Smooth muscle cell of the pulmonary artery (primary cell): ENCODE results near the gene PNKD. TPM values are rescaled to one million over a fixed set of nuclear protein-coding genes. Genes with fewer than 3 reads are reported as not detected.

Experiments used
- total RNA-seq: library from RNA; depleted of rRNA; stranded (reverse); fragments of >200 nt; gene quantifications from 2 replicates; pipeline ENCODE4 v1.2.3, GENCODE V29; 2014

PNKD gene, protein sequence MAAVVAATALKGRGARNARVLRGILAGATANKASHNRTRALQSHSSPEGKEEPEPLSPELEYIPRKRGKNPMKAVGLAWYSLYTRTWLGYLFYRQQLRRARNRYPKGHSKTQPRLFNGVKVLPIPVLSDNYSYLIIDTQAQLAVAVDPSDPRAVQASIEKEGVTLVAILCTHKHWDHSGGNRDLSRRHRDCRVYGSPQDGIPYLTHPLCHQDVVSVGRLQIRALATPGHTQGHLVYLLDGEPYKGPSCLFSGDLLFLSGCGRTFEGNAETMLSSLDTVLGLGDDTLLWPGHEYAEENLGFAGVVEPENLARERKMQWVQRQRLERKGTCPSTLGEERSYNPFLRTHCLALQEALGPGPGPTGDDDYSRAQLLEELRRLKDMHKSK
- 25.0 and 27.8 TPM in 2 replicates for total RNA-seq

DNA sequence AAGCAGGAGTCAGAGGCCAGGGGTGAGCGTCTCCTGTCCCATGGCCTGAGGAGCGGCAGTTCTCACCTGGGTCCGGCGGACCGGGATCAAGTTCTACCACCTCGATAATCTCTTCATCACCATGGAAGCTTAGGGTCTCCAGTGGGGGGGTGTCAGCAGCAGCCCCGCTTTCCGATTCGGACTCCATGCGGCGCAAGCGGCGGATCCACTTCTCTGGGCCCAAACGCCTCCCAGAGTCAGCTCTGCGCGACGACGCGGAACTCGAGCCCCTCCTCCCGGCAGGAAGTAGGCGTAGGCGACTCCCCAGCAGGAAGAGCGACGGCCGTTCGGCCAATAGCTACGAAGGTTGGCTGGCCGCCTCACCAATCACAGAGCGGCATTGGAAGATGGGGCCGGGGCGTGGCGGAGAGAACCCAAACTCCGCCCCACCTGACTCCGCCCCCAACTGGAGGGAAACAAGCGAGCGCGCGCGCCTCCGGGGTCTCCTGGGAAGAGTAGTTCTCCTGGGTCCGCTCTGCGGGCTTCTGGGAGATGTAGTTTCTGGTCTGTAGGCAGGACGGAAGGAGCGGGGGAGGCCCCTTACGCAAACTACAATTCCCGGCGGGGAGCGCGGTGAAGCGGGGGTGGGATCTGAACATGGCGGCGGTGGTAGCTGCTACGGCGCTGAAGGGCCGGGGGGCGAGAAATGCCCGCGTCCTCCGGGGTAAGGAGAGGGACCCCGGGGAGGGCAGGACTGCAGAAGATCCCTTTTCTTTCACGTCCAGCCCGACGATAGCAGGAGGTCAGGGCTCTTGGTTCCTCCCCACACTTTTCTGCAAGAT, at the start of gene PNKD, which contains the start of gene AAMP:
PNKD (plus strand) TSS at position 620 of the 821 bp plus-strand sequence; CDS start at position 637, 17 bp downstream.
AAMP (minus strand) TSS at position 238 of the 821 bp plus-strand sequence; CDS start at position 187, 51 bp downstream.

GRCh38 chr2:218260742-218261422, 9.4 kb upstream of the PNKD start, which contains the start of gene GPBAR1:
TSS of gene GPBAR1 (plus strand) at chr2:218261015. CDS start at chr2:218262725, 1,710 bp downstream.

DNA sequence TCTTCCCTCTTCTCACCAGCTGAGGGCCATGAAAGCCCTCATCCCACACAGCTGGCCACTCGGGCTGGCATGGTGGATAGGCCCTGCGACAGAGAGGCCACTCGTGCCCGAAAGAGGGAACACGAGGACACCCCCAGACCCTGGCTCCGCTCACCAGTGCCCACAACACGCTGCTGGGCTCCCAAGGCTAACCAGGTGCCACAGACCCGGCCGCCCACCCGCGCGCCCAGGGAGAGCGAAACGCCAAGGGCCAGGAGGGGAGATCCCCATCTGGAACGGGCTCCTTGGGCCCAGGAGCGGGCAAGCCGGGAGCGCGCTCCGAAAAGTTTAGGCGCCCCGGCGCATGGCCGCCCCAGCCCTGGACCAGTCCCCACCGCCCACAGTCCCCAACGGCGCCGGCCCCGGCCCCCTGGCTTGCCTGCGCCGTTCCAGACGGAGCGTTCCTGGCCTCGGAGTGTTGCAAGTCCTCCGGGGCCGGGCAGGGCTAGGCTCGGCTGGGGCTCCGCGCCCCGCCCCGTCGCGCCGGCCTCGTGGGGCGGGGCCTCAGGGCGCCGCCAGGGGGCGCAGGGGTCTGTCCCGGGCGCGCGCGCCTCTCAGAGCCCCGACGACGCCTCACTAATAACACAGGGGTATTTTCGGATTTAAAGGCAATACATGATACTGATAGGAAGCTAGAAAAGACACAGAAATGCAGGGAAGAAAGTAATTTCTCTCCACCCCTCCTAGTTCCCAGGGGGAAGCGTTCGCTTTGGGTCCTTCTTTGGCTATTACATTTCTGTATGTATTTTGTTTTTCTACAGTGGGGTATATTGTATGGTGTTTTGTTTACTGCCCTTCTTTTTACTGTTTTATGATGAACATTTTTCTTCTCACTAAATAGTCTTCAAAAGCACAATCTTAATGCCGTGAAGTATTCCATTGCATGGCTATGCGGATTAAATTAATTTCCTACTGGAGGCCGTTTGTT, 22.0 kb downstream of the PNKD start, which contains the start of gene TMBIM1:
TMBIM1 (minus strand) TSS at position 456 of the 967 bp plus-strand sequence. CDS start 10,362 bp downstream, outside the sequence.

GRCh38 chr2:218381916-218382366, 111.6 kb downstream of the PNKD start, which contains the start of gene SLC11A1:
TSS of gene SLC11A1 (plus strand) at chr2:218382273. CDS start at chr2:218382369, 96 bp downstream.

Other genes starting within 250 kb of the PNKD start
- not detected in 2 replicates for gene RUFY4, start 201.3 kb upstream of the PNKD start, total RNA-seq
- gene CXCR2, start 144.5 kb upstream of the PNKD start, total RNA-seq, result not detected in 2 replicates
- not detected in 2 replicates for gene CXCR1, start 103.6 kb upstream of the PNKD start, total RNA-seq
- gene ARPC2, start 53.3 kb upstream of the PNKD start, total RNA-seq, result 259 and 300 TPM in 2 replicates
- 0.03 and 0.13 TPM in 2 replicates for gene GPBAR1, start 9.5 kb upstream of the PNKD start, total RNA-seq
- 101 and 111 TPM in 2 replicates for gene AAMP, start 382 bp upstream of the PNKD start, total RNA-seq
- gene TMBIM1, start 22.0 kb downstream of the PNKD start, total RNA-seq, result 297 and 397 TPM in 2 replicates
- not detected in 2 replicates for gene CATIP, start 86.3 kb downstream of the PNKD start, total RNA-seq
- gene SLC11A1, start 111.8 kb downstream of the PNKD start, total RNA-seq, result 0.13 TPM in 2 replicates
- gene CTDSP1, start 129.3 kb downstream of the PNKD start, total RNA-seq, result 71.8 and 76.3 TPM in 2 replicates
- not detected in 2 replicates for gene VIL1, start 148.6 kb downstream of the PNKD start, total RNA-seq